ENCODE measurements around the gene CAPN15. TPM values are rescaled to one million over a fixed set of nuclear protein-coding genes. Genes with fewer than 3 reads are reported as not detected.
A peak's percentile ranks its signal among the peaks of the same experiment; 100 is the strongest.

The CAPN15 gene
- total RNA-seq, 4 donors from 2014 or later, result 21.8 to 42.7 (median 29.2) TPM

GRCh38 chr16:586645-587590 is 59.4 kb downstream of the CAPN15 start:
- H3K4me3 ChIP-seq, result no peak overlapping the region
- no peaks in the 10 kb centered on the region for H3K9me3 ChIP-seq
- H3K27ac ChIP-seq, result peak overlapping the region in 1 of 4 donors; percentile 21
- H3K4me1 ChIP-seq, result peaks cover 0 to 45% (median 18%) of the 10 kb centered on the region in 3 donors
- no peak for ATAC-seq
- peaks cover 11% of the 10 kb centered on the region for H3K27me3 ChIP-seq
- H3K36me3 ChIP-seq, result peaks cover 0 to 13% of the 10 kb centered on the region in 2 donors
- no peak for TF ChIP-seq EP300 (IDR thresholded peaks at IDR 0.05)
- TF ChIP-seq POLR2A (IDR thresholded peaks at IDR 0.05), result no peak
- TF ChIP-seq CTCF (IDR thresholded peaks at IDR 0.05), result no peak
- no peak for TF ChIP-seq POLR2AphosphoS5 (IDR thresholded peaks at IDR 0.05)
- WGBS, 2 donors (ENCODE audit: low coverage in 1 of 2), result 62% methylated on average over 3 of the region's 14 CpGs; no CpG with 5 or more reads in 1 of the 2 donors

GRCh38 chr16:588639-588888 is 61.1 kb downstream of the CAPN15 start:
- no peak for ATAC-seq
- TF ChIP-seq POLR2A (IDR thresholded peaks at IDR 0.05) (no peak), POLR2AphosphoS5 (IDR thresholded peaks at IDR 0.05) (peak; percentile 28)
- peaks cover 11% of the 10 kb centered on the region for H3K27me3 ChIP-seq
- peak overlapping the region; percentile 64 to 96 for H3K4me3 ChIP-seq
- H3K36me3 ChIP-seq, result peaks cover 0 to 8% of the 10 kb centered on the region in 2 donors
- H3K27ac ChIP-seq, result peak overlapping the region; percentile 87 to 99 (median 92)
- no peaks in the 10 kb centered on the region for H3K9me3 ChIP-seq
- peaks cover 0 to 61% (median 18%) of the 10 kb centered on the region in 3 donors for H3K4me1 ChIP-seq
- no CpG with 5 or more reads among the region's 21 CpGs for WGBS, 2 donors (ENCODE audit: low coverage in 1 of 2)

- H3K36me3 ChIP-seq, result peaks cover 0 to 13% of the 10 kb centered on the region in 2 donors
- peak overlapping the region; percentile 64 to 96 for H3K4me3 ChIP-seq
- ATAC-seq, result peak; percentile 91
- TF ChIP-seq CTCF (IDR thresholded peaks at IDR 0.05) (peak in 2 of 4 experiments; percentile 18 to 21), EP300 (IDR thresholded peaks at IDR 0.05) (no peak), POLR2AphosphoS5 (IDR thresholded peaks at IDR 0.05) (peak; percentile 83), POLR2A (IDR thresholded peaks at IDR 0.05) (peak; percentile 86 to 92)
- peaks cover 0 to 66% (median 18%) of the 10 kb centered on the region in 3 donors for H3K4me1 ChIP-seq
- peaks cover 11% of the 10 kb centered on the region for H3K27me3 ChIP-seq
- H3K9me3 ChIP-seq, result no peaks in the 10 kb centered on the region
- WGBS, 2 donors (ENCODE audit: low coverage in 1 of 2), result 0% methylated on average over 1 of the region's 107 CpGs; no CpG with 5 or more reads in 1 of the 2 donors
- H3K27ac ChIP-seq, result peak overlapping the region; percentile 87 to 99 (median 92)
These were observed 61.6 kb downstream of the CAPN15 start for GRCh38 chr16:588889-589657.

GRCh38 chr16:589658-590187 is 62.2 kb downstream of the CAPN15 start, which contains the start of gene RAB40C:
TSS of gene RAB40C (plus strand) at chr16:590066. CDS start at chr16:590292, 226 bp downstream.
- Histone ChIP-seq H3K27ac (peak within 1 kb of the TSS; percentile 87 to 99 (median 92)), H3K9me3 (no peaks in the 10 kb centered on the region), H3K4me1 (peaks cover 0 to 68% (median 18%) of the 10 kb centered on the region in 3 donors), H3K36me3 (peaks cover 0 to 20% of the 10 kb centered on the region in 2 donors), H3K27me3 (peaks cover 11% of the 10 kb centered on the region), H3K4me3 (peak within 1 kb of the TSS; percentile 89 to 96)
- 0% methylated on average over 1 to 12 of the region's 67 CpGs for WGBS, 2 donors (ENCODE audit: low coverage in 1 of 2)
- ATAC-seq, result peak; percentile 95
- TF ChIP-seq POLR2A (IDR thresholded peaks at IDR 0.05), result no peak
- TF ChIP-seq CTCF (IDR thresholded peaks at IDR 0.05), result no peak
- peak; percentile 66 for TF ChIP-seq POLR2AphosphoS5 (IDR thresholded peaks at IDR 0.05)
- no peak for TF ChIP-seq EP300 (IDR thresholded peaks at IDR 0.05)

Measured in gastroesophageal sphincter (tissue), 4 donors.